GM12875 (cell line): ENCODE measurements around the gene DGUOK.

ENCODE experiments used
- H3K4me3 ChIP-seq: one replicate; pipeline ENCODE4 v1.5.1; 2011; ENCODE audit warnings: low read depth, low read length, control low read depth
- TF ChIP-seq, protein P1 (sequence below): IDR thresholded peaks from 2 replicates; pipeline ENCODE4 v1.5.1; 2011; ENCODE audit warnings: low read depth, mild to moderate bottlenecking, control low read depth, inconsistent platforms, low read length, moderate library complexity, borderline replicate concordance; ENCODE audit not compliant: insufficient read depth

The DGUOK gene

DNA sequence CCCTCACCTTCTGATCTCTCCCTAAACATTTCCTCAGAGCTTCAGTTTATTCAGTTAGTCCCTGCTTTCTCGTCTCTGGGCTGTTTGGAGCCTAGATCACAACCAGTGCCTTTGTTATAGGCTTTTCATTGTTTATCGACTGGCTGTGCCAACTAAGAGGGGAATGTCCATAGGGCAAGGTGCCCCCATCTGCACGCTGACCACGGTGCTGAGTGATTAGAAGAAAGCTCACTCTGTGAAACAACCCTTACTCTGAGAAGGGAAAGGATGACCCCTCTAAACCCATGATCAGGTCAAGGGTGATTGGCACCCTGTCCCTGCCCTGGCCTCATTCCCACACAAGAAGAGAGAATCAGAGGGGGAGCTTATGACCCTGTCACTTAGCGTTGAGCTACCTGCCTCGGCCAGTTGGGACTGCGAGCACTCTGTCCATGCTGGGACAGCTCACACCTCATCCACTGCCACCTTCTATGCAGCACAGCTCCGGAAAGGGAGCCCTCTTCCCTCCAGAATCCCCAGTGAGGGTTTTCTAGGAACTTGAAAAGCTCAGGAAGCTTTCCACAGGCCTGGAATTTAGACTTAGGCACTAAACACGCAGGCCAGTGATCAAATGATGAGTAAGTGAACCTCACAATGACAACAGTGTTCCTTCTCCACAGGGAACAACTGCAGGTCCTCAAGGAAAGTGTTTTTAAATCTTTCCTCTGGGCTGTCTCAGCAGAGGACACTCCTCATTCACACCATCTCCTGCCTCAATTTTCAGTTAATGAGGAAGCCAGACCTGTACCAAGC is 36.2 kb upstream of the DGUOK start:
- TF ChIP-seq, protein P1, sequence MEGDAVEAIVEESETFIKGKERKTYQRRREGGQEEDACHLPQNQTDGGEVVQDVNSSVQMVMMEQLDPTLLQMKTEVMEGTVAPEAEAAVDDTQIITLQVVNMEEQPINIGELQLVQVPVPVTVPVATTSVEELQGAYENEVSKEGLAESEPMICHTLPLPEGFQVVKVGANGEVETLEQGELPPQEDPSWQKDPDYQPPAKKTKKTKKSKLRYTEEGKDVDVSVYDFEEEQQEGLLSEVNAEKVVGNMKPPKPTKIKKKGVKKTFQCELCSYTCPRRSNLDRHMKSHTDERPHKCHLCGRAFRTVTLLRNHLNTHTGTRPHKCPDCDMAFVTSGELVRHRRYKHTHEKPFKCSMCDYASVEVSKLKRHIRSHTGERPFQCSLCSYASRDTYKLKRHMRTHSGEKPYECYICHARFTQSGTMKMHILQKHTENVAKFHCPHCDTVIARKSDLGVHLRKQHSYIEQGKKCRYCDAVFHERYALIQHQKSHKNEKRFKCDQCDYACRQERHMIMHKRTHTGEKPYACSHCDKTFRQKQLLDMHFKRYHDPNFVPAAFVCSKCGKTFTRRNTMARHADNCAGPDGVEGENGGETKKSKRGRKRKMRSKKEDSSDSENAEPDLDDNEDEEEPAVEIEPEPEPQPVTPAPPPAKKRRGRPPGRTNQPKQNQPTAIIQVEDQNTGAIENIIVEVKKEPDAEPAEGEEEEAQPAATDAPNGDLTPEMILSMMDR, result no peak
- no peak overlapping the region for H3K4me3 ChIP-seq

DNA sequence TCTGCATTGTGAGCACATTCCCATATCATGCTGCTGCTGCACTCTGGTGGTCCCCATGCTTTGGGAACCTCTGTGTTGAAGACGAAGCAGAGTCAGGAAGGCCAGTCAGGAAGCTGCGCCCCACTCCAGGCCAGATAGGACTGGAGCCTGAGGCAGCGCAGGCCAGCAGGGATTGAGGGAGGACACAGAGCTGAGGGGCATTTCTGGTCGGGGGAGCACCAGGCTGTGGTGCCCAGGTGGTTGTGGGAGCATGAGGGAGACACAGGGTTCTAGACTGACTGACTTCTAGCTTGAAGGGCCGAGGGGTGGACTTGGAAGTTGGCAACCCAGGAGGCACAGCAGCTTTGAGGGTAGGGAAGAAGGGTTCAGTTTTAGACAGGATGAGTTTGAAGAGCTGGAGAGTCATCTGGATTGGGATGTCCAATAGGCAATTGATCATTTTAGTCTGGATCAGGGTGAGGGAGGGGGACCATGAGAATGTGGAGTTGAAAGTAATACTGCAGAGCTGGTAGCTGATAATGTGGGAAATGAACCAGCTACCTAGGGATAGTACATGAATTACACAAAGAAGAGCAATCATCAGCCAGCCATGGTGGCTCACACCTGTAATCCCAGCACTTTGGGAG is 35.3 kb upstream of the DGUOK start:
- no peak overlapping the region for H3K4me3 ChIP-seq
- TF ChIP-seq, protein P1, result no peak

DNA sequence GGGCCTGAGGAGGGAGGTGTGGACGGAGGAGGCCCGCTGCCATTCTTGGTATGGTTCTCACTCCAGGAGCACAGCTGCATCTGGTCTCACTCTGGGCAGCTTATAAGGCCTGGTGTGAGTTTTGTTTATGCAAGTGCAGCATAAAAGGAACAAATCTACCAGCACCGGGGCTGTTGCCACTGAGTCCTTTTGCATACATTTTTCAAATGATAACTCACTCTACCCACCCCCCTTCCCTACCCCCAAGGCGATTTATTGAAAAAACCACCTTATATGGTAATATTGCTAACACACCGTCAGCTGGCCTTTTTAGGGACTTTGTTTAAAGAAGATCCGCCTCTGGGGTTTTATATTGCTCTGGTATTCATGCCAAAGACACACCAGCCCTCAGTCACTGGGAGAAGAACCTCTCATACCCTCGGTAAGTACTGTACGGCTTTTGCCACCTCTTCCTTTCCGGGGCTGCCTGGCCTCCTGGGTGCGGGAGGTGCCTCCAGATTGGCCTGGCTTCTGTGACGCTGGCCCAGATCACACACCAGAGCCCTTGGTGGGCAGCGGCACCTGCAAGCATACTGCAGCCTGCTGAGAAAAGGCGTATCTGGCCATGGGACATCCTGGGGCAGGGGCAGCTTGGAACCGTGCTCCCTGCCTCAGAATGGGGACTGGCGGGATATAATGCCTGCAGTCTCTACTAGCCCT is 33.9 kb upstream of the DGUOK start, which contains the start of gene ACTG2:
Gene ACTG2 (plus strand): TSS at position 378 of the 699 bp plus-strand sequence. CDS start 8,304 bp downstream, outside the sequence.
- TF ChIP-seq, protein P1, result no peak
- H3K4me3 ChIP-seq, result no peak within 1 kb of the TSS

DNA sequence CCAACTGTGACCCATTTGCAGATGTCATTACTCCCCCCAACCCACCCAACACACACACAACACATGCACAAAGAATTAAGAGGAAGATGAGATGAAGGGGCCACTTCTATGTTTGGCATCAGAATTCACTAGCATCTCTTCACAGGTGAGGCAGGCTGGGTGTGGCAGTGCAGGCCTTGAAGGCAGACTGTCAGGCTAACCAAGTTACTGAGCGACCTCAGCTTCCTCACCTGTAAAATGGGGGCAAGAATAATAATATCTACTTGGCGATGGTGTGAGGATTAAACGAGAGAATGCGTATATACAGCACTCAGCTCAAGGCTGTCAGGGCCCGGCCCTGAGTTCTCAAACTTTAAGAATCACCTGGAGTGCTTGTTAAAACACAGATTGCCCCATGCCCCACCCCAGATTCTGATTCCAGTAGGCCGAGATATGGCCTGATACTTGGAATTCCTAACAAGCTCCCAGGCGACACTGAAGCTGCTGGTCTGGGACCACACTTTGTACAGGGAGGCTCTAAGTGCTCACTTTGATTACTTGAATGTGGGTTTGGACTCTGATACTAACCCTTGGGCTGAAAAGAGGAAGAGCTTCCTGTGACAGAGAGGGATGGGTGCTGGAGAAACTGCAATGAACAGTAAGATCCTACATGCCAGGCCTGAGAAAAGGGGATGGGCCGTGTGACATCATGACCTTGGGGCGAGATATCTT is 32.8 kb upstream of the DGUOK start:
- TF ChIP-seq, protein P1, result no peak
- no peak overlapping the region for H3K4me3 ChIP-seq

DNA sequence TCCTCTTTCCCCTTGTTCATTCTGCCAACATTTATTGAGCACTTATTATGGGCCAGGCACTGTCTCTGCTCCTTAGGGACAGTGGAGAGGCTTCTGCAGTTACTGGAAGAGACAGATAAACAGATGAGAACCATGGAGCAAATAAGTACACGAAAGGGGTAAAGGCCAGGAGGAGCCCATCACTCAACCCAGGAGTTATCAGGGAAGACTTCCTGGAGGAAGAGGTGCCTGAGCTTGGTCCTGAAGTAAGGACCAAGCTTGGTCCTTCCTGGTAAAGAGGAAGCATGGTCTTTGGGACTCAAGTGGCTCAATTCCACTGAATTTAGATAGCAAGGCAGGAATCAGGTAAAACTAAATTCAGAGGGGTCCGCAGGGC is 32.2 kb upstream of the DGUOK start:
- H3K4me3 ChIP-seq, result no peak overlapping the region
- TF ChIP-seq, protein P1, result no peak

DNA sequence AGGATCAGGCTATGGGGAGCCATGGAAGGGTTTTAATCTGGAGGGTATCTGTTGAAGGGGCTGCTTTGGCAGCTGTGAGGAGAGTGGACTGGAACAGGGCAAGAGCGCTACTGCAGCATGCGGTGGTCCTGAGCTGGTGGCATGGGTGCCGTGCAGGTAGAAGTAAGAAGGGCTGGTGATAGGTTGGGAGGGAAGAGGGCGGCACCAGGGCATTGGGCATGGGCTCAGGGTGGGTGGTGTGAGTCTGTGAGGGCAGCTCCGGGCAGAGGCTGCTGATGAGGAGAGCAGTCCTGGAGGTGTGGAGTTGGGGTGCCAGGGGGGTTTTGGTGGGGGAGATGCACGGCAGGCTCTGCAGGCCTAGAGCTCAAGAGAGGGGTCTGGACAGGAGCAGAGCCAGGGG is 31.8 kb upstream of the DGUOK start:
- TF ChIP-seq, protein P1, result no peak

More for the DNA sequence above, 31.8 kb upstream of the DGUOK start:
- no peak overlapping the region for H3K4me3 ChIP-seq
